NCI-H524 (cell line): ENCODE measurements around the gene ABCD1.
"Not testable (repeated sequence)": the region's sequence is repeated elsewhere in the genome, so short reads cannot be mapped to it uniquely, and the experiment has no call there.

ENCODE experiments used
- DNase-seq, 2 experiments: peaks; one replicate each; lab custom pipeline; 2025; lab: John Stamatoyannopoulos, UW

The ABCD1 gene

GRCh38 chrX:153709726-153710674, 14.7 kb upstream of the ABCD1 start:
- DNase-seq, result no peak

GRCh38 chrX:153714256-153714655, 10.4 kb upstream of the ABCD1 start:
- DNase-seq, result no peak

GRCh38 chrX:153717445-153717844, 7.2 kb upstream of the ABCD1 start:
- DNase-seq, result no peak

GRCh38 chrX:153719238-153719637, 5.4 kb upstream of the ABCD1 start:
- no peak for DNase-seq

GRCh38 chrX:153719701-153720100, 5.0 kb upstream of the ABCD1 start:
- DNase-seq, result no peak

GRCh38 chrX:153722704-153723350, 1.8 kb upstream of the ABCD1 start:
- DNase-seq, result no peak

- peak in 1 of 2 experiments; percentile 62 for DNase-seq
These were observed 1.1 kb upstream of the ABCD1 start for GRCh38 chrX:153723351-153724251.

- DNase-seq, result no peak
These were observed 579 bp downstream of the ABCD1 start for GRCh38 chrX:153725039-153725831.

GRCh38 chrX:153725832-153726285, 1.2 kb downstream of the ABCD1 start:
- no peak for DNase-seq

GRCh38 chrX:153726286-153727122, 1.8 kb downstream of the ABCD1 start:
- no peak for DNase-seq

- DNase-seq, result no peak
These were observed 2.7 kb downstream of the ABCD1 start for GRCh38 chrX:153727123-153727931.

- no peak for DNase-seq
These were observed 3.4 kb downstream of the ABCD1 start for GRCh38 chrX:153728095-153728494.

- DNase-seq, result no peak
These were observed 4.4 kb downstream of the ABCD1 start for GRCh38 chrX:153728951-153729631.

GRCh38 chrX:153730115-153730514, 5.5 kb downstream of the ABCD1 start:
- DNase-seq, result not testable (repeated sequence)

GRCh38 chrX:153731117-153731844, 6.6 kb downstream of the ABCD1 start:
- DNase-seq, result no peak

GRCh38 chrX:153731845-153732215, 7.2 kb downstream of the ABCD1 start:
- DNase-seq, result no peak

- no peak for DNase-seq
These were observed 7.7 kb downstream of the ABCD1 start for GRCh38 chrX:153732401-153732800.

- no peak for DNase-seq
These were observed 9.1 kb downstream of the ABCD1 start for GRCh38 chrX:153733651-153734240.
